ENCODE data around the gene OR1Q1. TPM values are rescaled to one million over a fixed set of nuclear protein-coding genes. Genes with fewer than 3 reads are reported as not detected.

OR1Q1 gene
- polyA plus RNA-seq, 1 donor (not counting 4 experiments of a cell fraction or from before 2014, with no cell fraction given) = not detected

GRCh38 chr9:122619996-122620395, 5.5 kb downstream of the OR1Q1 start:
- Histone ChIP-seq H3K36me3 (ENCODE audit: control insufficient read depth in 2 of 2, extremely low read depth in 1 of 2, insufficient read depth in 2 of 2, low read length in 2 of 2) (no peaks in the 10 kb centered on the region), H3K27ac (ENCODE audit: control insufficient read depth, insufficient read depth, low read length) (no peak overlapping the region), H2AFZ (ENCODE audit: control insufficient read depth, low read length) (no peak overlapping the region), H3K79me2 (ENCODE audit: control insufficient read depth, insufficient read depth, low read length) (no peaks in the 10 kb centered on the region), H3K9me1 (ENCODE audit: control insufficient read depth, extremely low read depth, insufficient read depth, low read length) (no peaks in the 10 kb centered on the region), H4K20me1 (ENCODE audit: control insufficient read depth, extremely low read depth, insufficient read depth, low read length) (no peaks in the 10 kb centered on the region), H3K27me3 (ENCODE audit: control insufficient read depth, extremely low read depth, insufficient read depth, low read length) (no peaks in the 10 kb centered on the region), H3K9ac (ENCODE audit: control insufficient read depth, extremely low read depth, insufficient read depth, low read length) (no peak overlapping the region), H3K4me3 (ENCODE audit: control insufficient read depth in 2 of 3, extremely low read depth in 1 of 3, insufficient read depth in 2 of 3, low read depth in 1 of 3, low read length in 3 of 3) (no peak overlapping the region), H3K9me3 (ENCODE audit: control insufficient read depth, low read depth, low read length) (no peaks in the 10 kb centered on the region), H3K4me2 (ENCODE audit: control insufficient read depth, extremely low read depth, insufficient read depth, low read depth, low read length) (no peak overlapping the region), H3K4me1 (ENCODE audit: control insufficient read depth, extremely low read depth, insufficient read depth, low read length) (no peaks in the 10 kb centered on the region)
- no peak for DNase-seq (ENCODE audit: low read depth, low spot score)
- no peak for FAIRE-seq
- dilution Hi-C loops (cut with MboI; ENCODE audit: extremely low pct_ligation_motif_present, low sequenced_read_pairs) = no loop called here
- TF ChIP-seq EZH2 (IDR thresholded peaks at IDR 0.05; ENCODE audit: low read length) (no peak), CTCF (optimal IDR thresholded peaks at IDR 0.05 in 1 of 3, IDR thresholded peaks at IDR 0.05 in 1 of 3, conservative IDR thresholded peaks at IDR 0.05 in 1 of 3; ENCODE audit: extremely low read depth in 1 of 3, insufficient read depth in 2 of 3, low read length in 3 of 3) (no peak)

GRCh38 chr9:122642226-122642625, 27.7 kb downstream of the OR1Q1 start:
- Histone ChIP-seq H3K4me1 (ENCODE audit: control insufficient read depth, extremely low read depth, insufficient read depth, low read length) (no peaks in the 10 kb centered on the region), H3K4me3 (ENCODE audit: control insufficient read depth in 2 of 3, extremely low read depth in 1 of 3, insufficient read depth in 2 of 3, low read depth in 1 of 3, low read length in 3 of 3) (no peak overlapping the region), H3K9ac (ENCODE audit: control insufficient read depth, extremely low read depth, insufficient read depth, low read length) (no peak overlapping the region), H3K9me3 (ENCODE audit: control insufficient read depth, low read depth, low read length) (no peaks in the 10 kb centered on the region), H4K20me1 (ENCODE audit: control insufficient read depth, extremely low read depth, insufficient read depth, low read length) (no peaks in the 10 kb centered on the region), H3K27ac (ENCODE audit: control insufficient read depth, insufficient read depth, low read length) (no peak overlapping the region), H3K36me3 (ENCODE audit: control insufficient read depth in 2 of 2, extremely low read depth in 1 of 2, insufficient read depth in 2 of 2, low read length in 2 of 2) (no peaks in the 10 kb centered on the region), H3K4me2 (ENCODE audit: control insufficient read depth, extremely low read depth, insufficient read depth, low read depth, low read length) (no peak overlapping the region), H3K79me2 (ENCODE audit: control insufficient read depth, insufficient read depth, low read length) (no peaks in the 10 kb centered on the region), H3K9me1 (ENCODE audit: control insufficient read depth, extremely low read depth, insufficient read depth, low read length) (no peaks in the 10 kb centered on the region), H3K27me3 (ENCODE audit: control insufficient read depth, extremely low read depth, insufficient read depth, low read length) (no peaks in the 10 kb centered on the region), H2AFZ (ENCODE audit: control insufficient read depth, low read length) (no peak overlapping the region)
- dilution Hi-C loops (cut with MboI; ENCODE audit: extremely low pct_ligation_motif_present, low sequenced_read_pairs) = no loop called here
- no peak for TF ChIP-seq EZH2 (IDR thresholded peaks at IDR 0.05; ENCODE audit: low read length)
- DNase-seq (ENCODE audit: low read depth, low spot score) = no peak
- no peak for FAIRE-seq

- H3K4me2 ChIP-seq (ENCODE audit: control insufficient read depth, extremely low read depth, insufficient read depth, low read depth, low read length) = no peak overlapping the region
- H3K27me3 ChIP-seq (ENCODE audit: control insufficient read depth, extremely low read depth, insufficient read depth, low read length) = no peaks in the 10 kb centered on the region
- no peaks in the 10 kb centered on the region for H3K79me2 ChIP-seq (ENCODE audit: control insufficient read depth, insufficient read depth, low read length)
- H4K20me1 ChIP-seq (ENCODE audit: control insufficient read depth, extremely low read depth, insufficient read depth, low read length) = no peaks in the 10 kb centered on the region
- H3K27ac ChIP-seq (ENCODE audit: control insufficient read depth, insufficient read depth, low read length) = no peak overlapping the region
- FAIRE-seq = no peak
- H3K4me3 ChIP-seq (ENCODE audit: control insufficient read depth in 2 of 3, extremely low read depth in 1 of 3, insufficient read depth in 2 of 3, low read depth in 1 of 3, low read length in 3 of 3) = no peak overlapping the region
- DNase-seq (ENCODE audit: low read depth, low spot score) = no peak
- no peaks in the 10 kb centered on the region for H3K9me1 ChIP-seq (ENCODE audit: control insufficient read depth, extremely low read depth, insufficient read depth, low read length)
- H3K4me1 ChIP-seq (ENCODE audit: control insufficient read depth, extremely low read depth, insufficient read depth, low read length) = no peaks in the 10 kb centered on the region
- no peak overlapping the region for H2AFZ ChIP-seq (ENCODE audit: control insufficient read depth, low read length)
- TF ChIP-seq EZH2 (IDR thresholded peaks at IDR 0.05; ENCODE audit: low read length) (no peak), CTCF (optimal IDR thresholded peaks at IDR 0.05 in 1 of 3, IDR thresholded peaks at IDR 0.05 in 1 of 3, conservative IDR thresholded peaks at IDR 0.05 in 1 of 3; ENCODE audit: extremely low read depth in 1 of 3, insufficient read depth in 2 of 3, low read length in 3 of 3) (no peak)
- H3K9ac ChIP-seq (ENCODE audit: control insufficient read depth, extremely low read depth, insufficient read depth, low read length) = no peak overlapping the region
- no peaks in the 10 kb centered on the region for H3K36me3 ChIP-seq (ENCODE audit: control insufficient read depth in 2 of 2, extremely low read depth in 1 of 2, insufficient read depth in 2 of 2, low read length in 2 of 2)
- dilution Hi-C loops (cut with MboI; ENCODE audit: extremely low pct_ligation_motif_present, low sequenced_read_pairs) = no loop called here
- no peaks in the 10 kb centered on the region for H3K9me3 ChIP-seq (ENCODE audit: control insufficient read depth, low read depth, low read length)
These were observed 41.8 kb downstream of the OR1Q1 start for GRCh38 chr9:122656378-122656777.

All from keratinocyte (primary cell).